K562 (cell line): ENCODE results near the gene SESN2. TPM values are rescaled to one million over a fixed set of nuclear protein-coding genes. Genes with fewer than 3 reads are reported as not detected.

Experiments used
- ETV6 ChIP-seq, 3 experiments: fragments of 150-350 bp in 1 of 3; sonication (generic) in 1 of 3; formaldehyde crosslinking in 1 of 3; IDR thresholded peaks; 2 replicates each; pipeline versions ENCODE4 v1.6.1 to v1.8.0; 2014 to 2022; ENCODE audit warnings: borderline replicate concordance in 2 of 3, low read depth in 2 of 3, antibody characterized with exemption in 1 of 3, low read length in 1 of 3, mild to moderate bottlenecking in 1 of 3, missing genetic modification reagents in 1 of 3
- HOXB6 ChIP-seq: fragments of 250-450 bp; sonication (Bioruptor Pico); IDR thresholded peaks from 2 replicates; pipeline ENCODE4 v1.5.1; 2022; ENCODE audit warnings: mild to moderate bottlenecking, borderline replicate concordance
- KLF1 ChIP-seq: fragments of 450-650 bp; IDR thresholded peaks from 2 replicates; pipeline ENCODE4 v1.6.1; 2016; ENCODE audit warnings: missing genetic modification characterization, missing compliant biosample characterization
- KLF13 ChIP-seq: fragments of 450-650 bp; IDR thresholded peaks from 2 replicates; pipeline ENCODE4 v1.6.1; 2016; ENCODE audit warnings: missing genetic modification characterization, low read depth, mild to moderate bottlenecking, missing compliant biosample characterization, moderate library complexity, borderline replicate concordance
- NR4A1 ChIP-seq, 2 experiments: fragments of 250-450 bp in 1 of 2; fragments of 450-650 bp in 1 of 2; sonication (Bioruptor Pico) in 1 of 2; IDR thresholded peaks; 2 replicates each; pipeline versions ENCODE4 v1.4.0 to v1.6.1; 2016 to 2020; ENCODE audit warnings: mild to moderate bottlenecking in 2 of 2, missing compliant biosample characterization in 1 of 2, missing genetic modification characterization in 1 of 2, moderate library complexity in 1 of 2
- POLR2AphosphoS2 ChIP-seq: IDR thresholded peaks from 2 replicates; pipeline ENCODE4 v1.6.1; 2012; ENCODE audit warnings: low read length, improper control_type of control experiment
- PREB ChIP-seq: sonication (generic); formaldehyde crosslinking; IDR thresholded peaks from 2 replicates; pipeline ENCODE4 v1.8.1; 2023; ENCODE audit warnings: mild to moderate bottlenecking, missing genetic modification reagents
- RB1 ChIP-seq: fragments of 450-650 bp; IDR thresholded peaks from 2 replicates; pipeline ENCODE4 v1.6.1; 2017; ENCODE audit warnings: low read depth, mild to moderate bottlenecking
- RUNX1 ChIP-seq: sonication (generic); IDR thresholded peaks from 2 replicates; pipeline ENCODE4 v1.6.1; 2016; ENCODE audit warnings: antibody characterized with exemption, low read depth
- SMAD1 ChIP-seq: fragments of 150-350 bp; IDR thresholded peaks from 2 replicates; pipeline ENCODE4 v1.6.1; 2014; ENCODE audit warnings: low read length, low read depth; ENCODE audit not compliant: partially characterized antibody
- SMARCA5 ChIP-seq: fragments of 450-650 bp; IDR thresholded peaks from 2 replicates; pipeline ENCODE4 v1.6.1; 2016
- SNIP1 ChIP-seq: fragments of 450-650 bp; IDR thresholded peaks from 2 replicates; pipeline ENCODE4 v1.7.1; 2017; ENCODE audit warnings: low read depth, mild to moderate bottlenecking
- SRSF1 ChIP-seq: fragments of 200-400 bp; formaldehyde crosslinking; IDR thresholded peaks from 2 replicates; pipeline ENCODE4 v1.6.1; 2017; ENCODE audit warnings: mild to moderate bottlenecking, low read depth, low read length, moderate library complexity
- TARDBP ChIP-seq: fragments of 450-650 bp; IDR thresholded peaks from 2 replicates; pipeline ENCODE4 v1.6.1; 2016
- ZFP91 ChIP-seq: sonication (generic); formaldehyde crosslinking; IDR thresholded peaks from 2 replicates; pipeline ENCODE4 v1.8.0; 2022; ENCODE audit warnings: mild to moderate bottlenecking, missing genetic modification reagents
- ZHX1 ChIP-seq: fragments of 150-350 bp; conservative IDR thresholded peaks from 2 replicates; pipeline ENCODE4 v1.6.1; 2014; ENCODE audit warnings: low read length
- ZKSCAN3 ChIP-seq: fragments of 250-450 bp; sonication (Bioruptor Pico); IDR thresholded peaks from 2 replicates; pipeline ENCODE4 v1.4.0; 2020
- ZNF347 ChIP-seq: fragments of 450-650 bp; formaldehyde crosslinking; IDR thresholded peaks from 2 replicates; pipeline ENCODE4 v1.4.0; 2020; ENCODE audit warnings: low read depth, mild to moderate bottlenecking, moderate library complexity
- ZNF395 ChIP-seq: fragments of 200-800 bp; sonication (Bioruptor generic); IDR thresholded peaks from 2 replicates; pipeline ENCODE4 v1.6.1; 2017; ENCODE audit warnings: missing genetic modification characterization, missing compliant biosample characterization
- ZNF668 ChIP-seq: fragments of 250-450 bp; sonication (Bioruptor Pico); IDR thresholded peaks from 2 replicates; pipeline ENCODE4 v1.8.0; 2022; ENCODE audit warnings: mild to moderate bottlenecking, inconsistent platforms
- polyA plus RNA-seq, 8 experiments: library from polyadenylated mRNA; depleted of rRNA in 4 of 8; stranded (reverse) in 5 of 8; unstranded in 3 of 8; fragments of >200 nt; fragmentation: Nextera tagmentation in 2 of 8; fragmentation: Illumina TruSeq in 1 of 8; extraction: Ambion mirVana in 2 of 8; extraction: Trizol in 1 of 8; gene quantifications; 2 replicates each; pipeline versions ENCODE4 v1.2.1 to v1.2.3, GENCODE V29; 2011 to 2014; ENCODE audit warnings: inconsistent platforms in 1 of 8, missing spikeins in 1 of 8
- total RNA-seq, 7 experiments: library from RNA; depleted of rRNA in 6 of 7; stranded (reverse); fragments of >200 nt in 6 of 7; fragmentation: Illumina TruSeq in 2 of 7; extraction: Trizol in 2 of 7; gene quantifications; 2 replicates each; pipeline versions ENCODE4 v1.2.1 to v1.2.3, GENCODE V29; 2011 to 2021; ENCODE audit warnings: low replicate concordance in 1 of 7

Gene SESN2
- total and polyA plus RNA-seq, 9 of the 15 experiments (the other 6 are each of a cell fraction or from before 2014, with no cell fraction given), result 3.7 to 71.3 (median 16.8) TPM

GRCh38 chr1:28235755-28236655, 23.3 kb upstream of the SESN2 start, which contains the start of gene ATP5IF1 (continued):
- no peak for TF ChIP-seq PREB (CRISPR knock-in tag)
- TF ChIP-seq SMAD1, result peak; percentile 79
- 0 out of 2 replicates have a peak, but pooled peaks have one; percentile 33 for TF ChIP-seq NR4A1 (CRISPR knock-in tag; IDR thresholded peaks at IDR 0.05)
- no peak for TF ChIP-seq NR4A1 (tag; IDR thresholded peaks at IDR 0.05)
- TF ChIP-seq RB1, result peak; percentile 77
- no peak for TF ChIP-seq KLF13
- no peak for TF ChIP-seq ZKSCAN3 (CRISPR knock-in tag)
- TF ChIP-seq ETV6 (IDR thresholded peaks at IDR 0.05; ENCODE audit: borderline replicate concordance in 1 of 2, low read depth in 2 of 2, low read length in 1 of 2), result no peak
- TF ChIP-seq ETV6 (CRISPR knock-in tag; IDR thresholded peaks at IDR 0.05; ENCODE audit: borderline replicate concordance), result no peak
- TF ChIP-seq RUNX1, result no peak
- TF ChIP-seq ZNF668 (CRISPR knock-in tag), result no peak
- TF ChIP-seq POLR2AphosphoS2, result peak; percentile 84; the same call in 1 of the 2 replicates
- no peak for TF ChIP-seq ZHX1
- peak; percentile 40; the same call in 1 of the 2 replicates for TF ChIP-seq TARDBP
- no peak for TF ChIP-seq SNIP1
- no peak for TF ChIP-seq HOXB6 (CRISPR knock-in tag)
- no peak for TF ChIP-seq SMARCA5
- peak; percentile 35; the same call in 1 of the 2 replicates for TF ChIP-seq ZFP91 (CRISPR knock-in tag)
- TF ChIP-seq ZNF395 (CRISPR knock-in tag), result no peak
- TF ChIP-seq ZNF347 (CRISPR knock-in tag), result no peak
- TF ChIP-seq SRSF1, result no peak
- no peak for TF ChIP-seq KLF1 (tag)
